Measurements from ENCODE around the gene FRZB. TPM values are rescaled to one million over a fixed set of nuclear protein-coding genes. Genes with fewer than 3 reads are reported as not detected.

The FRZB gene
- total RNA-seq, 1 experiment from 2014 or later: 0.08 TPM

DNA sequence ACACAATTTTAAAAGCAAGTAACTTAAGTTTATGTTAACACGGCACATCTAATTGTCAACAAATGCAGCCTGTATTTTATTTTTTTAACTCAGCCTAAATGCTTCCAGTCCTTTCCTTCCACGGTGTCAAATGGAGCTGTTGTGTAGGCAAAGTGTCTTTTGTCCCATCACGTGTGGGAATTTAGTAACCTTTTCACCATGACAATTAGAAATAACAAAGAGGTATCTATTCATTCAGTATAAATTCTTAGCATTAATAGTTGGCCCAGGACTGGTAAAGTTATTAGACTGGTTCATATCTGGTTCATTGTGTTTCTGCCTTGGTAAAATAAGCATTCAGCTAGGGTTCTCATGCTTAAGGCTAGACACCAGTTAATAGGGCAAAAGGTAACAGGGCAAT lies 47.9 kb downstream of the FRZB start:
- BruUV-seq (replicated peaks): no TSS peak
- DNase-seq (ENCODE audit: low read depth, low spot score) (no peak), ATAC-seq (no peak)
- ChIA-PET POLR2A (no interaction called here), CTCF (no interaction called here)
- intact Hi-C loops (cut with micrococcal nuclease; ENCODE audit: unreplicated experiment) (no loop called here), in situ Hi-C loops (cut with HindIII; ENCODE audit: low pct_unique_long_range_greater_than_20kb, low sequenced_read_pairs) (no loop called here)
- Histone ChIP-seq H3K27ac (ENCODE audit: low read length) (no peak overlapping the region), H3K4me3 (ENCODE audit: low read depth in 2 of 2, low read length in 2 of 2) (no peak overlapping the region), H3K9me3 (ENCODE audit: control insufficient read depth, insufficient read depth, low read depth, low read length) (no peaks in the 10 kb centered on the region), H3K4me1 (ENCODE audit: control insufficient read depth, insufficient read depth, low read length) (no peaks in the 10 kb centered on the region; the same call in 1 of the 2 replicates), H3K27me3 (ENCODE audit: control insufficient read depth, insufficient read depth, low read length) (peaks cover 15% of the 10 kb centered on the region), H3K36me3 (ENCODE audit: control insufficient read depth, insufficient read depth, low read length) (no peaks in the 10 kb centered on the region)
- TF ChIP-seq SIN3A (IDR thresholded peaks at IDR 0.05; ENCODE audit: borderline replicate concordance, insufficient read depth, low read depth, low read length): no peak
- TF ChIP-seq, protein P1, sequence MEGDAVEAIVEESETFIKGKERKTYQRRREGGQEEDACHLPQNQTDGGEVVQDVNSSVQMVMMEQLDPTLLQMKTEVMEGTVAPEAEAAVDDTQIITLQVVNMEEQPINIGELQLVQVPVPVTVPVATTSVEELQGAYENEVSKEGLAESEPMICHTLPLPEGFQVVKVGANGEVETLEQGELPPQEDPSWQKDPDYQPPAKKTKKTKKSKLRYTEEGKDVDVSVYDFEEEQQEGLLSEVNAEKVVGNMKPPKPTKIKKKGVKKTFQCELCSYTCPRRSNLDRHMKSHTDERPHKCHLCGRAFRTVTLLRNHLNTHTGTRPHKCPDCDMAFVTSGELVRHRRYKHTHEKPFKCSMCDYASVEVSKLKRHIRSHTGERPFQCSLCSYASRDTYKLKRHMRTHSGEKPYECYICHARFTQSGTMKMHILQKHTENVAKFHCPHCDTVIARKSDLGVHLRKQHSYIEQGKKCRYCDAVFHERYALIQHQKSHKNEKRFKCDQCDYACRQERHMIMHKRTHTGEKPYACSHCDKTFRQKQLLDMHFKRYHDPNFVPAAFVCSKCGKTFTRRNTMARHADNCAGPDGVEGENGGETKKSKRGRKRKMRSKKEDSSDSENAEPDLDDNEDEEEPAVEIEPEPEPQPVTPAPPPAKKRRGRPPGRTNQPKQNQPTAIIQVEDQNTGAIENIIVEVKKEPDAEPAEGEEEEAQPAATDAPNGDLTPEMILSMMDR (IDR thresholded peaks at IDR 0.05): no peak
- no peak for TF ChIP-seq TCF7L2 (IDR thresholded peaks at IDR 0.05; ENCODE audit: low read depth, low read length)
- TF ChIP-seq, protein P2, sequence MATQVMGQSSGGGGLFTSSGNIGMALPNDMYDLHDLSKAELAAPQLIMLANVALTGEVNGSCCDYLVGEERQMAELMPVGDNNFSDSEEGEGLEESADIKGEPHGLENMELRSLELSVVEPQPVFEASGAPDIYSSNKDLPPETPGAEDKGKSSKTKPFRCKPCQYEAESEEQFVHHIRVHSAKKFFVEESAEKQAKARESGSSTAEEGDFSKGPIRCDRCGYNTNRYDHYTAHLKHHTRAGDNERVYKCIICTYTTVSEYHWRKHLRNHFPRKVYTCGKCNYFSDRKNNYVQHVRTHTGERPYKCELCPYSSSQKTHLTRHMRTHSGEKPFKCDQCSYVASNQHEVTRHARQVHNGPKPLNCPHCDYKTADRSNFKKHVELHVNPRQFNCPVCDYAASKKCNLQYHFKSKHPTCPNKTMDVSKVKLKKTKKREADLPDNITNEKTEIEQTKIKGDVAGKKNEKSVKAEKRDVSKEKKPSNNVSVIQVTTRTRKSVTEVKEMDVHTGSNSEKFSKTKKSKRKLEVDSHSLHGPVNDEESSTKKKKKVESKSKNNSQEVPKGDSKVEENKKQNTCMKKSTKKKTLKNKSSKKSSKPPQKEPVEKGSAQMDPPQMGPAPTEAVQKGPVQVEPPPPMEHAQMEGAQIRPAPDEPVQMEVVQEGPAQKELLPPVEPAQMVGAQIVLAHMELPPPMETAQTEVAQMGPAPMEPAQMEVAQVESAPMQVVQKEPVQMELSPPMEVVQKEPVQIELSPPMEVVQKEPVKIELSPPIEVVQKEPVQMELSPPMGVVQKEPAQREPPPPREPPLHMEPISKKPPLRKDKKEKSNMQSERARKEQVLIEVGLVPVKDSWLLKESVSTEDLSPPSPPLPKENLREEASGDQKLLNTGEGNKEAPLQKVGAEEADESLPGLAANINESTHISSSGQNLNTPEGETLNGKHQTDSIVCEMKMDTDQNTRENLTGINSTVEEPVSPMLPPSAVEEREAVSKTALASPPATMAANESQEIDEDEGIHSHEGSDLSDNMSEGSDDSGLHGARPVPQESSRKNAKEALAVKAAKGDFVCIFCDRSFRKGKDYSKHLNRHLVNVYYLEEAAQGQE (IDR thresholded peaks at IDR 0.05; ENCODE audit: insufficient read depth in 1 of 2, low read depth in 2 of 2, low read length in 1 of 2): no peak
- no peak for TF ChIP-seq POLR2AphosphoS5 (IDR thresholded peaks at IDR 0.05; ENCODE audit: low read depth, low read length)

DNA sequence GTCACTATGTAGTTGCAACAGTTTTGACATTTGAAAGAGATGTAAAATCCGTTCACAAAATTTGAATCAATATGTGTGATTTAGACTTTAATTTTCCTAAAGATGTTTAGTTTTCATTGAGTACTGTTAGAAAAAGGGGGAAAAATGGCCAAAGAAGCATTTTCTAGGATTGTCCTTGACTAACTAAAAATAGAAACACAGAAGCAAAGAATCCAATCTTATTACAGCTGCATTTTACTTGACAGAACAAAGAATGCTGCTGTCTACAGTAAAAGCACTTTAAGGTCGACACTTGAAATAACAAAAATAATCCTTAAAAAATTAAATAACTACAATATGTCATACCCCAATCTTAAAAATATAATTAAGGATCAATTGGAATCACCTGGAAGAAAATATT lies 48.9 kb downstream of the FRZB start:
- Histone ChIP-seq H3K36me3 (ENCODE audit: control insufficient read depth, insufficient read depth, low read length) (no peaks in the 10 kb centered on the region), H3K4me3 (ENCODE audit: low read depth in 2 of 2, low read length in 2 of 2) (no peak overlapping the region), H3K27me3 (ENCODE audit: control insufficient read depth, insufficient read depth, low read length) (peaks cover 18% of the 10 kb centered on the region), H3K27ac (ENCODE audit: low read length) (no peak overlapping the region), H3K9me3 (ENCODE audit: control insufficient read depth, insufficient read depth, low read depth, low read length) (no peaks in the 10 kb centered on the region), H3K4me1 (ENCODE audit: control insufficient read depth, insufficient read depth, low read length) (no peaks in the 10 kb centered on the region; the same call in 1 of the 2 replicates)
- in situ Hi-C loops (cut with HindIII; ENCODE audit: low pct_unique_long_range_greater_than_20kb, low sequenced_read_pairs) (no loop called here), intact Hi-C loops (cut with micrococcal nuclease; ENCODE audit: unreplicated experiment) (no loop called here)
- no TSS peak for BruUV-seq (replicated peaks)
- CTCF ChIA-PET: no interaction called here
- POLR2A ChIA-PET: no interaction called here
- ATAC-seq (no peak), DNase-seq (ENCODE audit: low read depth, low spot score) (no peak)
- TF ChIP-seq SIN3A (IDR thresholded peaks at IDR 0.05; ENCODE audit: borderline replicate concordance, insufficient read depth, low read depth, low read length): no peak
- TF ChIP-seq, protein P2 (IDR thresholded peaks at IDR 0.05; ENCODE audit: insufficient read depth in 1 of 2, low read depth in 2 of 2, low read length in 1 of 2): no peak
- no peak for TF ChIP-seq TCF7L2 (IDR thresholded peaks at IDR 0.05; ENCODE audit: low read depth, low read length)
- TF ChIP-seq, protein P1 (IDR thresholded peaks at IDR 0.05): no peak
- TF ChIP-seq POLR2AphosphoS5 (IDR thresholded peaks at IDR 0.05; ENCODE audit: low read depth, low read length): no peak

All from Panc1 (cell line).